GM18867 (cell line): ENCODE measurements around the gene BACE2.
"Not testable (repeated sequence)": the region's sequence is repeated elsewhere in the genome, so short reads cannot be mapped to it uniquely, and the experiment has no call there.

ENCODE experiments used
- ATAC-seq: cut with Tn5 transposase; IDR thresholded peaks from one replicate; pipeline ENCODE4 v1.9.1; 2021; ENCODE audit warnings: mild to moderate bottlenecking, moderate library complexity; ENCODE audit not compliant: unreplicated experiment

Gene BACE2

GRCh38 chr21:41236352-41236973, 68.5 kb downstream of the BACE2 start:
- no peak for ATAC-seq

- ATAC-seq = not testable (repeated sequence)
Measured at GRCh38 chr21:41238081-41238796, 70.3 kb downstream of the BACE2 start.

- no peak for ATAC-seq
Measured at GRCh38 chr21:41240040-41240439, 72.1 kb downstream of the BACE2 start.

DNA sequence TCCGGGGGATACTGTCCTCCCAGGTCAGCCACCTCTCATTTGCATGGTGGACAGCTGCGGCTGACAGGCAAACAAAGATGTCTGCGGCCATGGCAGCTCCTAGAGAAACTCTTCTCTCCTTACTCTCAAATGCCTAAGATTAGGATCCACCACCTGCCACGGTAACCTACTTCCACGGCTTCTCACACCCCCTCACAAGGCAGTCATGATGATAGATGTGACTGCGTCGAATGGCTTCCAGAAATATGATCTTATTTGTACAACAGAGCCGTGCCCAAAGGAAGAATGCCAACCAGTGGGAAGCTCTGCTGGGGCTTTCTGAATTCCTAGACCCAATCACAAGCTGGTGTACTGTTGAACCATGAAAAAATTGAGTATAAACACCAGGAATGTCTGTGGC, 73.4 kb downstream of the BACE2 start:
- no peak for ATAC-seq

DNA sequence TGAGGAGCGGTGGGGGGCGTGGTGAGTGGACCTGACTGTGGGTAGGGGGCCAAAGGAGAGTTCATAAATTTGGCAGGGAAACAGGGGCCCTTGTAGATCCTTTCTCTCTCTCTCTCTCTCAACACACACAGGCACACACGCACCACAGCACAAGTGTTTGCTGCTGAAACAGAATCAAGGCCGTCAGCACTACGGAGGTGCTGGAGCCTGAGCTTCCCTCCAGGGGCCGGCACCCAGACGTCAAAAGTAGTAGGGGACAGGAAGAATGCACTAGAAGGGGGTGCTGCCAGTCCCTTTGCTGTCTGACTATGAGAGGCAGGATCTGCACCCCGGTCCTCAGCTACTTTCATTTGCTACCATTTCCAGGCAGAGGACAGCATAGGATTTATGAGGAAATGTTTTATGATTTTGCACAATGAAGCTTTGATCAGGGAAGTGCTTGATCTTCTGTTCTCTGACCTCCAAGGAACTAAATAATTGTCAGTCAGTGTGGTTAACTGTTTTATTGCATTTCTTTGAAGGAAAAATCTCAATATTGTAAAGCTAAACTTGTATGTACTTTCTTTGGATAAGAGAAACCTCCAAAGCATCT, 74.4 kb downstream of the BACE2 start:
- ATAC-seq = no peak

DNA sequence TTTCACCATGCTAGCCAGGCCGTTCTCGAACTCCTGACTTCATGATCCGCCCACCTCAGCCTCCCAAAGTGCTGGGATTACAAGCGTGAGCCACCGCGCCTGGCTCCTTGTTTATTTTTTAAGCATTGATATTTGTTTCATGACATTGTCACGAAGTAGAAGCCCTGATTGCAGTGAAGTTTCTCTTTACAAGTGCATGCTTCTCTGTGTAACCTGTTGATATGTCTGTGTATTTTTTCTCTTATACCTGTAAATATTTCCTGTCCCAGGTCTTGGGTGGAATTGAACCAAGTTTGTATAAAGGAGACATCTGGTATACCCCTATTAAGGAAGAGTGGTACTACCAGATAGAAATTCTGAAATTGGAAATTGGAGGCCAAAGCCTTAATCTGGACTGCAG, 75.1 kb downstream of the BACE2 start:
- no peak for ATAC-seq

- not testable (repeated sequence) for ATAC-seq
Measured at GRCh38 chr21:41244266-41244880, 76.4 kb downstream of the BACE2 start.

DNA sequence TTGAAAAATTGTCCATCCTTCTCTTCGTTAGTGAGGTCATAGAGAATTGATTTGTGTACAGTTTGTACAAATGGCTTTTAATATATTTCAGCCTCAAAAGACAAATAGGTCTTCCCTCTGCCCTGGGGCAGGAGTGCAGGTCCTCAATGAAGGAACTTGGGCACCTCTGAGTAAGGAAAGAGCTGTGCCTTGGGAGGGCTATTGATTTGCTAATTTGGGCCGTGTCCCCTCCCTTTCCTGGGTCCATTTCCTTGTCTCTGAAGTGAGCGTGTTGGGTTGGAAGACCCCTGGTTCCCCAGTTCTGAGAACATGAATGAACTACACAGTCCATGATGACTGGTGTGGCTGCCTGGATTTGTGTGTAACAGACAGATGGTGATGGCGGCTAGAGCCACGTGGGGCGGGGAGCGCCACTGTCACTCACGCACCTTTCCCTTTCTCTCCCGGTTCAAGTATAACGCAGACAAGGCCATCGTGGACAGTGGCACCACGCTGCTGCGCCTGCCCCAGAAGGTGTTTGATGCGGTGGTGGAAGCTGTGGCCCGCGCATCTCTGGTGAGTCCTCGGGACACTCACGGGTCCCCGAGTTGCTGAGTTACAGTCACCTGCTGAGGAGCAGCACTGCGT, 77.7 kb downstream of the BACE2 start:
- no peak for ATAC-seq

DNA sequence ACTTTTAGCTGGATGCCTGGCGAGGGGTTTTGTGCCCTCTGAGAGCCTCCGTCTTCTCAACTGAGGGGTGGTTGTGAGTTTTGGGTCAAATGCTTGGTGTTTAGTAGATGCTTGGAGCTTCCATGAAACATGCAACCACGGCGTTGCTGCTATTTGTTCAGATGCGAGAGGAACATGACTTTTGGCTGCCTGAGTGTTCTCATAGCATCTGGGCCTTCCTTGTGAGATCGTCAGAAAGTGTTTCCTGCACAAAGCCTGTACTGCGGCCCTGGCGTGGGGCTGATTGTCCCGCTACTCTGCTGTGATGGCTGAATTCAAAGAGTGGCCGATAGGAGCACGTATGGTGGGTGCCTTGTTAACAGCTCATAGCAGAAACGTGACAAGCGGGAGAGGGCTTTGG, 78.8 kb downstream of the BACE2 start:
- no peak for ATAC-seq

DNA sequence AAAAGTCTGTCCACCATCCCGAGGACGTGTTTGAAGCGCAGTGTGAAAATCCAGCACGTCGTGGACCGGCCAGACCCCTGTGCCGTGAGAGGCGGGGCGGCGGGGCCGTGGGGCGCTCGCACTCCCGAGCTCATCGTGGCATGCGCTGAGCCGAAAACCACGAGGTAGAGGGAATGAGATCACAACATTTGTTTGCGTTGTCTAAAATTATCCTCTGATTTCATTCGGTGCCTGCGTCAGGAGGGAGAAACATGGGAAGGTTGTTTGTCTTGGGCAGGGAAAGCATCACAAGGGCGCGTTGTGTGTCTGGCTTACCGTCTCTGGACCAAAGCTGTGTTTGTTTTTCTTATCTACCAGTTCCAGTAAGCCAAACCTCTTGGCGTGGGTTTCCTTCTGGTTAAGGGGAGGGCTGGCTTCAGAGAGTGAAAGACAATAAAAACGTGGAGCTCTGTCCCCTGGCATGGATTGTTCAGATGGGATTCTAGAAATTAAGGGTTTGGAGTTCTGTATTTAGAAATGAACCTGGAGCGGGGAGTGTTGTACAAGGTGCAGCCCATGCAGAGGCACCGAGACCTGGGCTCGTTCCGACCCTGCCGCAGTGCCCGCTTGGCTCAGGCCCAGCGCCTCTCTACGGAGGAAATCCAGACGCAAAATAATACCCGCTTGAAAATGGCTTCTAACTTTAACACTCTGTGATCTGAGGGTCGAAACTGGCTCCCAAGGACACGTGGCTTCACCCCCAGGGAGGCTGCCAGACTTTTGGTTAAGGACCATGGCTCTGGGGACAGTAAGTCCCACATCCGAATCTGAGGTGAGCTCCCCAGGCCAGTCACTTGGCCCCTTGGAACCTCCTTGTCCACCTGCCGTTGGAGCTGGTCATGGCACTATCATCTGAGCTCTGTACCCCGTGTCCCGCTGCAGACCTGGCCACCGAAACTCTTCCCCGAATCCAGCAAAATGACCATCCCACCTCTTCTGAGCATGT, 79.9 kb downstream of the BACE2 start:
- ATAC-seq = no peak

- ATAC-seq = no peak
Measured at GRCh38 chr21:41249476-41249875, 81.5 kb downstream of the BACE2 start.

DNA sequence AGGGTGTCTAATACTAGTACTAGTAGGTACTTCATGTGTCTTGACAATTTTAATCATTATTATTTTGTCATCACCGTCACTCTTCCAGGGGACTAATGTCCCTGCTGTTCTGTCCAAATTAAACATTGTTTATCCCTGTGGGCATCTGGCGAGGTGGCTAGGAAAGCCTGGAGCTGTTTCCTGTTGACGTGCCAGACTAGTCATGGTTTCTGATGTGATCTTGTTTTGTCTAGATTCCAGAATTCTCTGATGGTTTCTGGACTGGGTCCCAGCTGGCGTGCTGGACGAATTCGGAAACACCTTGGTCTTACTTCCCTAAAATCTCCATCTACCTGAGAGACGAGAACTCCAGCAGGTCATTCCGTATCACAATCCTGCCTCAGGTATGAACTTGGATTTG, 82.6 kb downstream of the BACE2 start:
- ATAC-seq = no peak

- no peak for ATAC-seq
Measured at GRCh38 chr21:41251961-41252642, 84.1 kb downstream of the BACE2 start.

GRCh38 chr21:41254090-41254700, 86.2 kb downstream of the BACE2 start:
- ATAC-seq = no peak

GRCh38 chr21:41255190-41255589, 87.2 kb downstream of the BACE2 start:
- ATAC-seq = no peak

GRCh38 chr21:41256231-41256630, 88.3 kb downstream of the BACE2 start:
- ATAC-seq = not testable (repeated sequence)

DNA sequence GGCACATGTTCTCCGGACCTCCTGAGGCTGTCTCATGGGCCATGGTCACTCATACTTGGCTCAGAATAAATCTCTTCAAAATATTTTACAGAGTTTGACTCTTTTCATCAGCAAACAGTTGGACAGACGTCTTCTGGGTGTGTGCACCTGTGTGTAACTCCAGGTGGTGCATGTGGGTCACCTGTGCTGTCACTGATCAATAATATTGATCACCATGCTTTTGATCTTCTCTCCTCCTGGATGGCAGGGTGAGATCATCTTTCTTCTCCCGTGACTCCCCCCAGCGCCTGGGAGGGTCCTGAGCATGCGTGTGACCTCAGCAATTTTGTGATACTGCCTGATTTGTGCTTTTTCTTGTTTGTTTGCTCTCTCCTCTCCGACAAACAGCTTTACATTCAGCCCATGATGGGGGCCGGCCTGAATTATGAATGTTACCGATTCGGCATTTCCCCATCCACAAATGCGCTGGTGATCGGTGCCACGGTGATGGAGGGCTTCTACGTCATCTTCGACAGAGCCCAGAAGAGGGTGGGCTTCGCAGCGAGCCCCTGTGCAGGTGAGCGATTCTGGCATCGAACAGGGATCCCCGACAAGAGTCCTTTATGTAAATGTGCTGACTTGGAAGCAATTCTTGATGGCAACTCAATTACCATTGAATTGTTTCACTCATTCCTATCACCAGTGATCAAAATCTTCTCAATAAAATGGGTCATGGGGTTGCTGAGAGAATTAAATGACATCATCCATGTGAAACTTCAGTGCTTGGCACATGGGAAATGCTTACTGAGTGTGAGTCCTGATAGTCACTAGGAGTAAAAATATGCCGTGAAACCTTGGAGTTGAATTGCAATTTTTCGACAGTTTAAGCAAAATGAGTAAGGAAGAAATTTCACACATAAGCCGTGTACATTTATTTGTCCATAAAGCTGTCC, 89.1 kb downstream of the BACE2 start:
- no peak for ATAC-seq

DNA sequence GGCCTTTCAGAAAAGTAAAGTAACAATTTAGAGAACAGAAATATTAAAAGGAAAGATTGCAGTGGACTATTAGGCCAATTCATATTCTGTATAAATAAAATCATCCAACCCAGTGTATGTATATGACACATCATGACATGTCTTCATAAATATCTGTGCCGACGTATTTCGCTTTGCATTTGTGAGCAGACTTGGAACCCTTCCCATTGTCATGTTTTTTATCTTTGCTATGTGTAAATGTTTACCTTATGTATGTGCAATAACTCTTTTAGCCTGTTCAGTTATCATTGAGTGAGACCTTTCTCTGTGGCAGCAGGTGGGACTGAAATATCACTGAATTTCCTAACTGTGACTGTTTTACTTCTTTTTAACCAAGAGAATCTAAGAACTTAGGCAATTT, 90.7 kb downstream of the BACE2 start:
- ATAC-seq = no peak
